Vagina (tissue), 2 donors: ENCODE data around the gene UBTD1. TPM values are rescaled to one million over a fixed set of nuclear protein-coding genes. Genes with fewer than 3 reads are reported as not detected.

Experiments
- DNase-seq, 2 donors: peaks; one replicate each; pipeline ENCODE4 v3.0.0-alpha.2; 2017; ENCODE audit errors: extremely low spot score in 2 of 2
- H3K27ac ChIP-seq: fragments of 200-600 bp; sonication (generic); one replicate; pipeline ENCODE4 v1.5.1; 2019
- H3K27me3 ChIP-seq: fragments of 200-600 bp; sonication (generic); one replicate; pipeline ENCODE4 v1.5.1; 2019
- H3K36me3 ChIP-seq, 2 donors: fragments of 200-600 bp; sonication (generic); one replicate each; pipeline ENCODE4 v1.5.1; 2017 to 2019
- H3K4me1 ChIP-seq: fragments of 200-600 bp; sonication (generic); one replicate; pipeline ENCODE4 v1.5.1; 2019
- H3K4me3 ChIP-seq, 2 donors: fragments of 200-600 bp; sonication (generic); 1 replicate in 1 of 2; 2 replicates in 1 of 2; pipeline ENCODE4 v1.5.1; 2016 to 2019
- H3K9me3 ChIP-seq: fragments of 200-600 bp; sonication (generic); one replicate; pipeline ENCODE4 v1.5.1; 2019
- POLR2A ChIP-seq, 2 donors: fragments of 450-650 bp; IDR thresholded peaks; one replicate each; pipeline ENCODE4 v1.6.1; 2017; ENCODE audit warnings: antibody characterized with exemption in 2 of 2, mild to moderate bottlenecking in 2 of 2, moderate library complexity in 2 of 2
- POLR2AphosphoS5 ChIP-seq, 2 donors: sonication (generic); formaldehyde crosslinking; IDR thresholded peaks; one replicate each; pipeline ENCODE4 v1.9.0; 2017; ENCODE audit warnings: antibody characterized with exemption in 2 of 2, mild to moderate bottlenecking in 2 of 2, low read depth in 1 of 2; ENCODE audit not compliant: insufficient read depth in 1 of 2
- intact Hi-C: fragments of 100-400 bp; cut with DNase I; formaldehyde crosslinking; loops from one replicate; pipeline ENCODE4 v1.15.1; 2023
- total RNA-seq: library from RNA; depleted of rRNA; stranded (reverse); fragments of >200 nt; gene quantifications from one replicate; pipeline ENCODE4 v1.2.3, GENCODE V29; 2016
- TF ChIP-seq, protein P1 (sequence below), 3 experiments: fragments of 450-650 bp in 2 of 3; fragments of 200-600 bp in 1 of 3; sonication (generic) in 1 of 3; IDR thresholded peaks; one replicate each; pipeline ENCODE4 v1.5.1; 2017 to 2019; ENCODE audit warnings: antibody characterized with exemption in 3 of 3, mild to moderate bottlenecking in 2 of 3, moderate library complexity in 2 of 3

The UBTD1 gene
- total RNA-seq, 1 donor from 2014 or later, result 18.4 TPM

- no peak for DNase-seq
- no peak for TF ChIP-seq POLR2AphosphoS5 (IDR thresholded peaks at IDR 0.05; ENCODE audit: insufficient read depth in 1 of 2, low read depth in 1 of 2)
- no peak for TF ChIP-seq POLR2A (IDR thresholded peaks at IDR 0.05)
- TF ChIP-seq, protein P1, sequence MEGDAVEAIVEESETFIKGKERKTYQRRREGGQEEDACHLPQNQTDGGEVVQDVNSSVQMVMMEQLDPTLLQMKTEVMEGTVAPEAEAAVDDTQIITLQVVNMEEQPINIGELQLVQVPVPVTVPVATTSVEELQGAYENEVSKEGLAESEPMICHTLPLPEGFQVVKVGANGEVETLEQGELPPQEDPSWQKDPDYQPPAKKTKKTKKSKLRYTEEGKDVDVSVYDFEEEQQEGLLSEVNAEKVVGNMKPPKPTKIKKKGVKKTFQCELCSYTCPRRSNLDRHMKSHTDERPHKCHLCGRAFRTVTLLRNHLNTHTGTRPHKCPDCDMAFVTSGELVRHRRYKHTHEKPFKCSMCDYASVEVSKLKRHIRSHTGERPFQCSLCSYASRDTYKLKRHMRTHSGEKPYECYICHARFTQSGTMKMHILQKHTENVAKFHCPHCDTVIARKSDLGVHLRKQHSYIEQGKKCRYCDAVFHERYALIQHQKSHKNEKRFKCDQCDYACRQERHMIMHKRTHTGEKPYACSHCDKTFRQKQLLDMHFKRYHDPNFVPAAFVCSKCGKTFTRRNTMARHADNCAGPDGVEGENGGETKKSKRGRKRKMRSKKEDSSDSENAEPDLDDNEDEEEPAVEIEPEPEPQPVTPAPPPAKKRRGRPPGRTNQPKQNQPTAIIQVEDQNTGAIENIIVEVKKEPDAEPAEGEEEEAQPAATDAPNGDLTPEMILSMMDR (IDR thresholded peaks at IDR 0.05), result no peak
- Histone ChIP-seq H3K4me3 (no peak overlapping the region), H3K36me3 (no peaks in the 10 kb centered on the region), H3K27me3 (no peaks in the 10 kb centered on the region), H3K4me1 (peaks cover 62% of the 10 kb centered on the region), H3K9me3 (no peaks in the 10 kb centered on the region), H3K27ac (no peak overlapping the region)
- intact Hi-C loops, result no loop called here
Measured at GRCh38 chr10:97514344-97514743, 15.6 kb downstream of the UBTD1 start.

- no peak for DNase-seq
- Histone ChIP-seq H3K4me3 (no peak overlapping the region), H3K9me3 (no peaks in the 10 kb centered on the region), H3K27ac (no peak overlapping the region), H3K27me3 (no peaks in the 10 kb centered on the region), H3K36me3 (no peaks in the 10 kb centered on the region), H3K4me1 (peaks cover 66% of the 10 kb centered on the region)
- no peak for TF ChIP-seq POLR2AphosphoS5 (IDR thresholded peaks at IDR 0.05; ENCODE audit: insufficient read depth in 1 of 2, low read depth in 1 of 2)
- TF ChIP-seq POLR2A (IDR thresholded peaks at IDR 0.05), result no peak
- intact Hi-C loops, result no loop called here
Measured at GRCh38 chr10:97515271-97515978, 16.7 kb downstream of the UBTD1 start.

DNA sequence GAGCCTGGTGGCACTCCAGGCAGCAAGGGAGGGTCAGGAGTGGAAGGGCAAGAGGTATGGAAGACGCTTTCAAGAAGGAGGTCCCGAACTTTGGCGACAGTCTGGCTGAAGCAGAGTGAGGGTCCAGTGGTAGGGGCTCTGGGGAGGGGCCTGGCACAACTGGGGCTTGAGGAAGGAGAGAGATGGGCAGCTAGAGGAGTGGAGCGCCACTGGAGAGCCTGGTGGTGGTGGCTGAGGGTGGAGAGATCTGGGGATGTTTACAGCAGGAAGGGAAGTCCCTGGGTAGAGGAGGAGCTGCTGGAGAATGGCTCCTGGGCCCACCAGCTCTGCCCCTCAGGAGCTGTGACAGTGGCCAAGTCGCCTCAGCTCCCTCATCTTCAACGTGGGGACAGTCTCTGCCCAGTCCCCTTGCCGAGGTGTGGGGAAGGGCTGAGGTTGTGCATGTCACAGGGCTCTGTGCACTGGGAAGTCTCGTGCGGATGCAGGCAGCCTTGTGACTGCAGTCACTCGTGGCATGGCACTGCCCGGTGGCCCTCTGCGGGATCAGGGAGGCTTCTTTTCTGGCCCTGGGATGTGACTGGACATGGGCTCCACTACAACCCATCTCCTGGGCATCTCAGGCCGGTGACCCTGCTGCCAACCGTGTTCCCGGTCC lies 18.5 kb downstream of the UBTD1 start:
- H3K27ac ChIP-seq, result peak overlapping the region; percentile 43
- intact Hi-C loops, result no loop called here

GRCh38 chr10:97517778-97518300 lies 19.1 kb downstream of the UBTD1 start:
- DNase-seq, result no peak
- Histone ChIP-seq H3K9me3 (no peaks in the 10 kb centered on the region), H3K27me3 (no peaks in the 10 kb centered on the region), H3K4me3 (no peak overlapping the region), H3K36me3 (no peaks in the 10 kb centered on the region), H3K4me1 (peaks cover 63% of the 10 kb centered on the region), H3K27ac (peak overlapping the region; percentile 43)
- intact Hi-C loops, result no loop called here
- TF ChIP-seq POLR2A (IDR thresholded peaks at IDR 0.05) (no peak), POLR2AphosphoS5 (IDR thresholded peaks at IDR 0.05; ENCODE audit: insufficient read depth in 1 of 2, low read depth in 1 of 2) (no peak)
- TF ChIP-seq, protein P1 (IDR thresholded peaks at IDR 0.05), result no peak

More for the DNA sequence above, 18.5 kb downstream of the UBTD1 start:
- Histone ChIP-seq H3K4me3 (no peak overlapping the region), H3K9me3 (no peaks in the 10 kb centered on the region), H3K36me3 (no peaks in the 10 kb centered on the region), H3K27me3 (no peaks in the 10 kb centered on the region), H3K4me1 (peaks cover 62% of the 10 kb centered on the region)
- DNase-seq, result no peak
- TF ChIP-seq, protein P1 (IDR thresholded peaks at IDR 0.05), result no peak
- TF ChIP-seq POLR2AphosphoS5 (IDR thresholded peaks at IDR 0.05; ENCODE audit: insufficient read depth in 1 of 2, low read depth in 1 of 2), result no peak
- no peak for TF ChIP-seq POLR2A (IDR thresholded peaks at IDR 0.05)

GRCh38 chr10:97518301-97519043 lies 19.7 kb downstream of the UBTD1 start:
- Histone ChIP-seq H3K27me3 (no peaks in the 10 kb centered on the region), H3K4me1 (peaks cover 61% of the 10 kb centered on the region), H3K27ac (peak overlapping the region; percentile 43), H3K9me3 (no peaks in the 10 kb centered on the region), H3K4me3 (no peak overlapping the region), H3K36me3 (no peaks in the 10 kb centered on the region)
- intact Hi-C loops, result no loop called here
- TF ChIP-seq POLR2AphosphoS5 (IDR thresholded peaks at IDR 0.05; ENCODE audit: insufficient read depth in 1 of 2, low read depth in 1 of 2), result no peak
- TF ChIP-seq, protein P1 (IDR thresholded peaks at IDR 0.05), result no peak
- TF ChIP-seq POLR2A (IDR thresholded peaks at IDR 0.05), result no peak
- DNase-seq, result no peak
